Thyroid gland (tissue), 4 donors: Measurements from ENCODE around the gene TRIM13.

Source experiments
- CTCF ChIP-seq, 6 experiments: fragments of 200-600 bp in 3 of 6; fragments of 450-650 bp in 3 of 6; sonication (generic) in 3 of 6; IDR thresholded peaks; one replicate each; pipeline ENCODE4 v1.5.1; 2016 to 2019; ENCODE audit warnings: antibody characterized with exemption in 6 of 6, mild to moderate bottlenecking in 2 of 6, inconsistent platforms in 1 of 6, moderate library complexity in 1 of 6
- POLR2A ChIP-seq, 2 donors: fragments of 450-650 bp; IDR thresholded peaks; one replicate each; pipeline ENCODE4 v1.6.1; 2017; ENCODE audit warnings: antibody characterized with exemption in 2 of 2, mild to moderate bottlenecking in 2 of 2, moderate library complexity in 1 of 2

DNA sequence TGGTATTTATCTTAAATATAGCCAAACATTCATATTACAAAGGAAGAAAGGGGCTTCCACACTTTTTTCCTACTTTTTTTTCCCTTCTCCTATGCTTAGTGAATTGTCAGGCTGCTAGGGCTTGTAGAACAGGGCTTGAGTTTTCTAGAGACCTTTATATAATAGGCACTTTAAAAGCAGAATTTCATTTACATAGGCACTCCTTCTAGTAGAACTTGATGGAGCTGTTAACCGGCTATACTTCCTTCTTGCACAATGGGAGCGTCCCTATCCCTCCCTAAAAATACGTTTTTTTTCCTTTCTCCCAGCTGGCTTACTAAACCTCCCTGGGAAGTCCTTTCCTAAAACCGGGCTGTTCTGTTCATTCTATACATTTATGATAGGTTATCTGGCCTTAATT, 1.1 kb downstream of the TRIM13 start:
- TF ChIP-seq CTCF (IDR thresholded peaks at IDR 0.05) (no peak), POLR2A (IDR thresholded peaks at IDR 0.05) (no peak)
